Measurements from ENCODE around the gene IKZF3. TPM values are rescaled to one million over a fixed set of nuclear protein-coding genes. Genes with fewer than 3 reads are reported as not detected.

IKZF3 gene
- total RNA-seq, 4 donors from 2014 or later: 0.89 to 1.8 (median 0.97) TPM

GRCh38 chr17:39810939-39811728, 53.0 kb downstream of the IKZF3 start:
- no peak for DNase-seq (ENCODE audit: low spot score in 2 of 2)
- 86 to 87% methylated on average over 4 of the region's 4 CpGs for whole genome bisulfite sequencing, 2 donors
- intact Hi-C loops (cut with DNase I; ENCODE audit: low total_unique reads): no loop called here
- H3K4me3 ChIP-seq (ENCODE audit: low read depth, poor library complexity, severe bottlenecking): no peak overlapping the region
- no peak for TF ChIP-seq POLR2A (IDR thresholded peaks at IDR 0.05)
- no peak for TF ChIP-seq CTCF (IDR thresholded peaks at IDR 0.05)

- 68 to 74% methylated on average over 2 of the region's 2 CpGs for WGBS, 2 donors
- intact Hi-C loops (cut with DNase I; ENCODE audit: low total_unique reads): no loop called here
- TF ChIP-seq POLR2A (IDR thresholded peaks at IDR 0.05) (no peak), CTCF (IDR thresholded peaks at IDR 0.05) (no peak)
These were observed 54.9 kb downstream of the IKZF3 start for GRCh38 chr17:39809221-39809620.

GRCh38 chr17:39808409-39808997, 55.6 kb downstream of the IKZF3 start:
- no peak for TF ChIP-seq POLR2A (IDR thresholded peaks at IDR 0.05)
- no peak for TF ChIP-seq CTCF (IDR thresholded peaks at IDR 0.05)
- no peak for DNase-seq (ENCODE audit: low spot score in 2 of 2)
- no peak overlapping the region for H3K4me3 ChIP-seq (ENCODE audit: low read depth, poor library complexity, severe bottlenecking)
- intact Hi-C loops (cut with DNase I; ENCODE audit: low total_unique reads): no loop called here
- WGBS, 2 donors: 47 to 52% methylated on average over 3 of the region's 3 CpGs

More at GRCh38 chr17:39809221-39809620, 54.9 kb downstream of the IKZF3 start:
- H3K4me3 ChIP-seq (ENCODE audit: low read depth, poor library complexity, severe bottlenecking): no peak overlapping the region
- no peak for DNase-seq (ENCODE audit: low spot score in 2 of 2)

GRCh38 chr17:39804839-39805238, 59.3 kb downstream of the IKZF3 start:
- intact Hi-C loops (cut with DNase I; ENCODE audit: low total_unique reads): no loop called here
- no peak for TF ChIP-seq POLR2A (IDR thresholded peaks at IDR 0.05)
- no peak for TF ChIP-seq CTCF (IDR thresholded peaks at IDR 0.05)
- no peak for DNase-seq (ENCODE audit: low spot score in 2 of 2)
- WGBS, 2 donors: 61 to 74% methylated on average over 4 of the region's 4 CpGs
- H3K4me3 ChIP-seq (ENCODE audit: low read depth, poor library complexity, severe bottlenecking): no peak overlapping the region

GRCh38 chr17:39801055-39801454, 63.1 kb downstream of the IKZF3 start:
- intact Hi-C loops (cut with DNase I; ENCODE audit: low total_unique reads): no loop called here
- DNase-seq (ENCODE audit: low spot score in 2 of 2): no peak
- TF ChIP-seq CTCF (IDR thresholded peaks at IDR 0.05): no peak
- TF ChIP-seq POLR2A (IDR thresholded peaks at IDR 0.05): no peak
- no peak overlapping the region for H3K4me3 ChIP-seq (ENCODE audit: low read depth, poor library complexity, severe bottlenecking)
- WGBS, 2 donors: 62 to 68% methylated on average over 4 of the region's 4 CpGs
